ENCODE data around the gene LIMCH1.

The LIMCH1 gene

GRCh38 chr4:41580007-41580406 lies 42.0 kb downstream of the LIMCH1 start:
- TF ChIP-seq EZH2phosphoT487 (IDR thresholded peaks at IDR 0.05; ENCODE audit: low read depth) (no peak), CTCF (IDR thresholded peaks at IDR 0.05; ENCODE audit: low read depth, low read length) (no peak)
- H3K27ac ChIP-seq (ENCODE audit: low read length): no peak overlapping the region
- H3K4me3 ChIP-seq (ENCODE audit: low read length): no peak overlapping the region

GRCh38 chr4:41586675-41587225 lies 48.8 kb downstream of the LIMCH1 start:
- no peak overlapping the region for H2AFZ ChIP-seq (ENCODE audit: low read depth, low read length)
- peaks cover 3% of the 10 kb centered on the region; the same call in 1 of the 2 replicates for H3K27me3 ChIP-seq (ENCODE audit: low read depth, low read length)
- H3K4me2 ChIP-seq (ENCODE audit: low read length): no peak overlapping the region
- H3K36me3 ChIP-seq (replicated peaks; ENCODE audit: low read depth, low read length): no peaks in the 10 kb centered on the region
- H3K9me3 ChIP-seq (ENCODE audit: insufficient read depth, low read length): no peaks in the 10 kb centered on the region
- H4K20me1 ChIP-seq (ENCODE audit: insufficient read depth, low read length): no peaks in the 10 kb centered on the region
- H3K79me2 ChIP-seq (ENCODE audit: low read length): no peaks in the 10 kb centered on the region
- no peak overlapping the region for H3K9ac ChIP-seq (ENCODE audit: low read length)
- H3K27ac ChIP-seq (ENCODE audit: low read length): no peak overlapping the region
- H3K4me3 ChIP-seq (ENCODE audit: low read length): no peak overlapping the region
- TF ChIP-seq CTCF (IDR thresholded peaks at IDR 0.05; ENCODE audit: low read depth, low read length) (no peak), EZH2phosphoT487 (IDR thresholded peaks at IDR 0.05; ENCODE audit: low read depth) (no peak)
- peaks cover 6% of the 10 kb centered on the region for H3K4me1 ChIP-seq (ENCODE audit: low read length)

More at GRCh38 chr4:41580007-41580406, 42.0 kb downstream of the LIMCH1 start:
- no peak overlapping the region for H3K9ac ChIP-seq (ENCODE audit: low read length)
- no peaks in the 10 kb centered on the region for H3K4me1 ChIP-seq (ENCODE audit: low read length)
- H3K27me3 ChIP-seq (ENCODE audit: low read depth, low read length): peaks cover 3% of the 10 kb centered on the region; the same call in 1 of the 2 replicates
- H3K36me3 ChIP-seq (replicated peaks; ENCODE audit: low read depth, low read length): no peaks in the 10 kb centered on the region
- no peak overlapping the region for H2AFZ ChIP-seq (ENCODE audit: low read depth, low read length)
- no peaks in the 10 kb centered on the region for H4K20me1 ChIP-seq (ENCODE audit: insufficient read depth, low read length)
- no peak overlapping the region for H3K4me2 ChIP-seq (ENCODE audit: low read length)
- H3K79me2 ChIP-seq (ENCODE audit: low read length): no peaks in the 10 kb centered on the region
- no peaks in the 10 kb centered on the region for H3K9me3 ChIP-seq (ENCODE audit: insufficient read depth, low read length)

GRCh38 chr4:41587286-41587685 lies 49.3 kb downstream of the LIMCH1 start:
- Histone ChIP-seq H3K4me2 (ENCODE audit: low read length) (no peak overlapping the region), H3K36me3 (replicated peaks; ENCODE audit: low read depth, low read length) (no peaks in the 10 kb centered on the region), H3K9me3 (ENCODE audit: insufficient read depth, low read length) (no peaks in the 10 kb centered on the region), H2AFZ (ENCODE audit: low read depth, low read length) (no peak overlapping the region), H3K4me3 (ENCODE audit: low read length) (no peak overlapping the region), H3K9ac (ENCODE audit: low read length) (no peak overlapping the region), H3K4me1 (ENCODE audit: low read length) (peaks cover 6% of the 10 kb centered on the region), H3K27me3 (ENCODE audit: low read depth, low read length) (peaks cover 3% of the 10 kb centered on the region; the same call in 1 of the 2 replicates), H3K79me2 (ENCODE audit: low read length) (no peaks in the 10 kb centered on the region), H3K27ac (ENCODE audit: low read length) (no peak overlapping the region), H4K20me1 (ENCODE audit: insufficient read depth, low read length) (no peaks in the 10 kb centered on the region)
- no peak for TF ChIP-seq EZH2phosphoT487 (IDR thresholded peaks at IDR 0.05; ENCODE audit: low read depth)
- TF ChIP-seq CTCF (IDR thresholded peaks at IDR 0.05; ENCODE audit: low read depth, low read length): no peak

- Histone ChIP-seq H3K4me1 (ENCODE audit: low read length) (peaks cover 6% of the 10 kb centered on the region), H3K79me2 (ENCODE audit: low read length) (no peaks in the 10 kb centered on the region), H3K4me3 (ENCODE audit: low read length) (no peak overlapping the region), H4K20me1 (ENCODE audit: insufficient read depth, low read length) (no peaks in the 10 kb centered on the region), H3K27me3 (ENCODE audit: low read depth, low read length) (no peaks in the 10 kb centered on the region), H3K9me3 (ENCODE audit: insufficient read depth, low read length) (no peaks in the 10 kb centered on the region), H3K9ac (ENCODE audit: low read length) (no peak overlapping the region), H2AFZ (ENCODE audit: low read depth, low read length) (no peak overlapping the region), H3K36me3 (replicated peaks; ENCODE audit: low read depth, low read length) (no peaks in the 10 kb centered on the region), H3K27ac (ENCODE audit: low read length) (no peak overlapping the region), H3K4me2 (ENCODE audit: low read length) (no peak overlapping the region)
- TF ChIP-seq EZH2phosphoT487 (IDR thresholded peaks at IDR 0.05; ENCODE audit: low read depth): no peak
These were observed 52.6 kb downstream of the LIMCH1 start for GRCh38 chr4:41590591-41590990.
